T1000 (cell line): ENCODE results near the gene TRUB2.
"Not testable (repeated sequence)": the region's sequence is repeated elsewhere in the genome, so short reads cannot be mapped to it uniquely, and the experiment has no call there.

ENCODE experiments used
- DNase-seq: peaks from one replicate; lab custom pipeline; 2025; ENCODE audit warnings: mixed read lengths; lab: John Stamatoyannopoulos, UW

Gene TRUB2

GRCh38 chr9:128340691-128341434, 18.6 kb upstream of the TRUB2 start:
- DNase-seq: no peak

DNA sequence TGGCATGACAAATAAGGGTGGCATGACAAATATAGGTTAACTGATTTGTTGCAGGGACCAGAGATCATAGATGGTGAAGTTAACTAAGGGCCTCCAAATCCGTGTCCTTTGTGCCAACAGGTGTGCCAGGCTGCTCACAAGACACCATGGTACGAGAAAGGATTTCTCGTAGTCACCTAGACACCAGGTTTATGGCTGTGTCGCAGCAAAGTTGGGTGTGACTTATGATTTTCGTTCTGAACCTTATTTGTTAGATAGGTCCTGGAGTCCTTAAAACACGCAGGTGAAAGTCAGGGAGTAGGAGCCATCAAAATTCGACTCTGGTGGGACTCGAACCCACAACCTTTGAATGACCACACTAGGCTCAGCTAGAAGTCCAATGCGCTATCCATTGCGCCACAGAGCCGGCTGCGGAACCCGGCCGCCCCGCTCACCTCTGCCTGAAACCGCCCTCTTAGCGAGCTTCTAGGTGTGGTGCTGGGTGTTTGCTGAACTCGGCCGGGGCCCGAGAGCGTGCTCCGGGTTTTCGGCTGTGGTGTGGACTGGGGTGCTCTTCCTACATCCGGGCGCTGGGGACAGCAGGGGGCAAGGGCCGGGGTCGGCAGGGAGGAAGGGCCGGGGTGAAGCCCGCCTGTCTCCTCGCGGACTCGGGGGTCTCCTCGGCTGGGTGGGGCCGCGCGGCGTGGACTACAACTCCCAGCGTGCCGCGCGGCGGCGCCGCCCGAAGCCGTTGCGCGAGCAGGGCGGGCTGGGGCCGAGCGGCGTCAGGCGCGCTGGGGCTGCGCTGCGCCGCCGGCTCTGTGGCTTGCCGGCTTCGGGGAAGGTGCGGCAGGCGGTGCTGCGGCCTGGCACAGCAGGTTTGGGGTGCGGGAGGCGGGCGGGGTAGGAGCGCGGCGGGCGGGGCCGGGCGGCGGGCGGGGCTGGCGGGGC, 17.8 kb upstream of the TRUB2 start, which contains the start of gene SLC27A4:
Gene SLC27A4, plus strand, starts transcription at position 767 of the 930 bp plus-strand sequence. CDS start 2,606 bp downstream, outside the sequence.
- DNase-seq: peak; percentile 27

DNA sequence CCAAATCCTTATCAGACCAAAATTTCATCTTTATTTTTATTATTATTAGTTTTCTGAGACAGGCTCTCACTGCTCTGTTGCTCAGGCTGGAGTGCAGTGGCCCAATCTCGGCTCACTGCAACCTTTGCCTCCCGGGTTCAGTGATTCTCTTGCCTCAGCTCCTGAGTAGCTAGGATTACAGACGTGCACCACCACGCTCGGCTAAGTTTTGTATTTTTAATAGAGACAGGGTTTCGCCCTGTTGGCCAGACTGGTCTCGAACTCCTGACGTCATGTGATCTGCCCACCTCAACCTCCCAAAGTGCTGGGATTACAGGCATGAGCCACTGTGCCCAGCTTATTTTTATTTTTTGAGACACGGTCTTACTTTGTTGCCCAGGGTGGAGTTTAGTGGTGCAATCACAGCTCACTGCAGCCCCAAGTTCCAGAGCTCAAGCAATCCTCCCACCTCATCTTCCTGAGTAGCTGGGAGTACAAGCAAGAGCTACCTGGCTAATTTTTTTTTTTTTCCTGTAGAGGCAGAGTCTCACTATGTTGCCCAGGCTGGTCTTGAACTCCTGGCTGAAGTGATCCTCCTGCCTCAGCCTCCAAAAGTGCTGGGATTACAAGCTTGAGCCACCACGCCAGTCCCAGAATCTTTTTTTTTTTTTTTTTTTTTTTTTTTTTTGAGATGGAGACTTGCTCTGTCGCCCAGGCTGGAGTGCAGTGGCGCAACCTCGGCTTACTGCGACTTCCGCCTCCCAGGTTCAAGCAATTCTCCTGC, 16.8 kb upstream of the TRUB2 start:
- DNase-seq: not testable (repeated sequence)

DNA sequence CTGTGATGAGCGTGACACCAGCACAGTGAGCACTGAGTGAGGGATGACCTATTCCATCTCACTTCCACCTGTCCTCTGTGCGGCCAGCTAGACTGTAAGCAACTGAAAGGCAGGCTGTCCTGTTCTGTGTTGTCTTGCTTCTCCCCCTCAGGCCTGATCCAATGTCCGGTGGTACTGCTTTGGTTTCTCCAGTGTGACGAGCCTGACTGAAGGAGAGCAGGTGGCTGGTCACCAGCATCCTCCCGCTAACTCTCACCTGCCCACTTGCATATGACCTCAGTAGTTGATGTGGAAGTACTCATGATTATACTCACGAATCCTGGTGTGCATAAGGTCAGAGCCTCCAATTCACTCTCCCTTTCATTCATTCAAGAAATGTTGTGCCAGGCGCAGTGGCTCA, 15.7 kb upstream of the TRUB2 start:
- DNase-seq: no peak

GRCh38 chr9:128335914-128336313, 13.7 kb upstream of the TRUB2 start:
- no peak for DNase-seq

DNA sequence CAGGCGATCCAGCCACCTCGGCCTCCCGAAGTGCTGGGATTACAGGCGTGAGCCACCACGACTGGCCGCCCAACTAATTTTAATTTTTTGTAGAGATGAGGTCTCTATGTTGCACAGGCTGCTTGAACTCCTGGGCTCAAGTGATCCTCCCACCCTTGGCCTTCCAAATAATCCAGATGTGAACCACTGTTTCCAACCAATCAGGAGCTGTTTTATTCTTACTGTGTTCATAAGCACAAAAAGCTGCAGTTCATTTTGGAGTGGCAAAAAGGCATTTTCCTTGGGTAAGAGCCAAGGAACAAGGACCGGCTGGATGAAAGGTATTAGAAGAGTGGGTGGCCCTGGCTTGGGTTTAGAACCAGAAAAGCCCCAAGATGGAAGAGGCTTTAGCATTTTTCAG, 12.9 kb upstream of the TRUB2 start:
- DNase-seq: no peak

DNA sequence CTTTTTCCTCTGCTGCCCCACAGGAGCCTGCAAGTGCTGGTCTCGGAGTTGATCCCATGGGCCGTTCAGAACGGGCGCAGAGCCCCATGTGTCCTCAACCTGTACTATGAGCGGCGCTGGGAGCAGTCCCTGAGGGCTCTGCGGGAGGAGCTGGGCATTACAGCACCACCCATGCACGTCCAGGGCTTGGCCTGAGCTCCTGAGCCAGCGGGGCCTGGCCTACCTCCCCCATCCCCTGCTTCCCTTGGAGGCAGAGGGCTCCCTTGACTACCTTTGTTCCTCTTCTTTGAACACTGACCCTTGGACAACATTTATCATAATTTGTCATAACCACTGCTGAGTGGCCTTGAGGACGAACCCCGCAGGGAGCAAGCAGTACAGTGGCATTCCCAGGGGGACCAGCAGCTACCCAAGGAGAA, 11.2 kb upstream of the TRUB2 start:
- DNase-seq: no peak

GRCh38 chr9:128325629-128326028, 3.4 kb upstream of the TRUB2 start:
- DNase-seq: no peak

DNA sequence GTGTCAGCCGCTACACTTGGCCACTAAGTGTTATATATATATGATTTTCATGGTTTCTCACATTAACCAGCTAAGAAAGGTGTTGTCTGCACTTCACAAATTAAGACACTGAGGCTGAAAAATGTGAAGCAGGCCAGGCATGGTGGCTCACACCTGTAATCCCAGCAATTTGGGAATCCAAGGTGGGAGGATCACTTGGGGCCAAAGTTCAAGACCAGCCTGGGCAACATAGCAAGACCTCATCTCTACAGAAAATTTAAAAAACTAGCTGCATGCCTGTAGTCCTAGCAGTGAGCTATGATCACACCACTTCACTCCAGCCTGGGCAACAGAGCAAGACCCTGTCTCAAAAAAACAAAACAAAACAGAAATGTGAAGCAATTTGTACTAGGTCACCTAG, 2.2 kb upstream of the TRUB2 start:
- no peak for DNase-seq

DNA sequence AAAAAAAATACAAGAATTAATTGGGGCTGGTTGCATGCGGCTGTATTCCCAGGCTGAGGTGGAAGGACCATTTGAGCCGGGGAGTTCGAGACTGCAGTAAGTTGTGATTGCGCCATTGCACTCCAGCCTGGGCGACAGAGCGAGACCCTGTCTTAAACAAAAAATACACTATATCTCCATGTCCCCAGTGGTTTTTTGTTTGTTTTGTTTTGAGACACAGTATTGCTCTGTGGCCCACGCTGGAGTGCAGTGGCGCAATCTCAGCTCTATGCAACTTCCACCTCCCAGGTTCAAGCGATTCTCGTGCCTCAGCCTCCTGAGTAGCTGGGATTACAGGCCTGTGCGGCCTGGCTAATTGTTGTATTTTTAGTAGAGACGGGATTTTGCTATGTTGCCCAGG, 1.5 kb upstream of the TRUB2 start:
- no peak for DNase-seq

DNA sequence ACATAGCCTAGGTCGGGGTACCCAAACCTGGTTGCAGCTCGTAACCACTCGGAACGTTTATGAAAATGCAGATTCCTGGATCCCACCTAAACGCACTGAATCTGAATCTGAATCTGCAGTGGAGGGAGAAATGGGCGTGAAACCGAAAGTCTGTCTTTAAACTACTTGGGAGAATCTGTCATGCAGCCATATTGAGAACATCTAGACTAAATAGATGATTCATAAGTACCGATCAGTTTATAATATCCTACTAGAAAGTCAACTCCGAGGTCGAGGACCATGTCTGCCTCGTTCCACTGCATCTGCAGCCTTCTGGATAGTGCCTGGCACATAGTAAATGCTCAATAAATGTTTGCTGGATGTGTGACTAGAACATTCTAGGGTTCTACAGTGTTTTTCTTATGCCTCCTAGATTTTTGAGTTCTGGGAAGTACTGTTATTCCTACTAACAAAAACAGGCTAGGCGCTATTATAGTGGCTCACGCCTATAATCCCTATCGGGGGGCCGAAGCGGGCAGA, 1.0 kb upstream of the TRUB2 start:
- DNase-seq: no peak

- DNase-seq: no peak
Observed at GRCh38 chr9:128321879-128322403, 306 bp downstream of the TRUB2 start.

GRCh38 chr9:128321343-128321742, 904 bp downstream of the TRUB2 start:
- DNase-seq: no peak

DNA sequence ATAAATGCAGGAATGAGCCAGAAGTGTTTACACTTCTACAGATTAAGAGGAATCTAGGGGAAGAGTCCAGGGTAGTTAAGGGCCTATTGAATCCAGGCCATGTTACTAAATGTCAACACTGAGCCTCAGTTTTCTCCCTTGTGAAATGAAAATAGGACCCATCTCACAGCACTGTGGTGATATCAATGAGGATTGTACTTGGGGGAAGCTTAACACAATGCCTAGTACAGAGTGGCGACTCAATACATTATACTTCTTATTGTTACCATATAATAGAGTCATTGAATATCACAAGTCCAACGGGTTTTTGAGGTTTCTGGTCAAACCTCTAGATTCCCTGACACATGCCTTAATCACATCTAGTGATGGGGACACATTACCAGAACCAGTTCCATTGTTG, 4.6 kb downstream of the TRUB2 start:
- DNase-seq: no peak

GRCh38 chr9:128316421-128316820, 5.8 kb downstream of the TRUB2 start:
- DNase-seq: no peak

GRCh38 chr9:128314697-128315096, 7.5 kb downstream of the TRUB2 start:
- no peak for DNase-seq

DNA sequence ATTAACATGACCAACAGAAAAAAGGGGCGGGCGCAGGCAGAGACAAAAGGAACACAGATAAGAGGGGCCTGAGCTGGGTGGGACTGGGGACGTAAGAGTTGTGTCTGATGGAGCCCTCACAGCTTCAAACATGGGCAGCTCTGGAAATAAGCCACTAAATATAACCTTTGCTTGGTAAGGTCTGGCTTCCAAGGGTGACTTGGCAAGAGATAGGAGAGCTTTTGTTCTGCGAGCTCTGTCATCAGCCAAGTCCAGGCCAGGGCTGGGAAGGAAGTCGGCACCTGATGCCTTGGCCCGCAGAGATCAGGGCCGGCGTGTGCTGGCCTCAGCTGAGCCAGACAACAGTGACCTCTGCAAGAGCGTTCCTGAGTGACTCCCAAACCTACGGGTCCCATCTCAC, 11.8 kb downstream of the TRUB2 start:
- no peak for DNase-seq

GRCh38 chr9:128309551-128309950, 12.7 kb downstream of the TRUB2 start:
- DNase-seq: no peak

DNA sequence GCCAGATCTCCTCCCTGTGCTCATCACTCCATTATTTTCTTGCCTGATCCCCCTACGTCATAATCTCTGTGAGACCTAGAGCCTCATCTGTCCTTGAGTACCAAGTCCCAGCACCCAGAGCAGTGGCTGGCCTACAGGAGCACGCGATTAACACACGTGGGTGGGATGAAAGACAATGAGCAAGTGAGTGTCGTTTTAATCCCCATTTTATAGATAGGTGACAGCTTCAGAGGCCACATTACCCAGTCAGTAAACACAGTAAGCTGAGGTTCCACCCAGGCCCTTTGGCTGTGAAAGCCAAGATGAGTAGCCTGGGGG, 17.3 kb downstream of the TRUB2 start:
- no peak for DNase-seq

- no peak for DNase-seq
Observed at GRCh38 chr9:128304136-128304970, 17.9 kb downstream of the TRUB2 start.
